SK-N-MC (cell line): ENCODE results near the gene ANP32A.

Experiments
- DNase-seq: peaks from one replicate; pipeline ENCODE4 v3.0.0-alpha.2; 2011; ENCODE audit warnings: low read depth, low spot score
- H3K27ac ChIP-seq: fragments of 200-600 bp; sonication (generic); 2 replicates; pipeline ENCODE4 v1.5.1; 2016; ENCODE audit warnings: mixed run types
- H3K36me3 ChIP-seq: fragments of 200-600 bp; sonication (generic); 2 replicates; pipeline ENCODE4 v1.6.1; 2017; ENCODE audit warnings: antibody characterized with exemption, low read length, mixed read lengths; ENCODE audit not compliant: insufficient read depth
- H3K4me3 ChIP-seq: fragments of 200-600 bp; sonication (generic); 2 replicates; pipeline ENCODE4 v1.5.1; 2016
- H3K9ac ChIP-seq: fragments of 200-600 bp; sonication (generic); 2 replicates; pipeline ENCODE4 v1.8.0; 2017; ENCODE audit warnings: mixed run types, mixed read lengths; ENCODE audit not compliant: insufficient read length
- H3K9me3 ChIP-seq: fragments of 200-600 bp; sonication (generic); 2 replicates; pipeline ENCODE4 v1.6.1; 2017; ENCODE audit warnings: low read depth, mild to moderate bottlenecking, antibody characterized with exemption, low read length, moderate library complexity, mixed read lengths
- EZH2 ChIP-seq: fragments of 200-600 bp; sonication (generic); IDR thresholded peaks from one replicate; pipeline ENCODE4 v1.6.1; 2017; ENCODE audit warnings: antibody characterized with exemption
- FOXP2 ChIP-seq: optimal IDR thresholded peaks from 2 replicates; pipeline ENCODE3; 2011; ENCODE audit warnings: mild to moderate bottlenecking, moderate library complexity; ENCODE audit not compliant: insufficient read depth; ENCODE audit errors: extremely low read length, control extremely low read depth
- POLR2AphosphoS5 ChIP-seq: IDR thresholded peaks from 2 replicates; pipeline ENCODE4 v1.6.1; 2012; ENCODE audit warnings: mild to moderate bottlenecking, low read depth, low read length, borderline replicate concordance

ANP32A gene

GRCh38 chr15:68844856-68845550 lies 24.3 kb upstream of the ANP32A start:
- peak overlapping the region; percentile 87; the same call in 1 of the 2 replicates for H3K4me3 ChIP-seq
- no peaks in the 10 kb centered on the region for H3K9me3 ChIP-seq
- no peak overlapping the region for H3K9ac ChIP-seq
- TF ChIP-seq FOXP2 (no peak), EZH2 (no peak), POLR2AphosphoS5 (no peak)
- no peaks in the 10 kb centered on the region for H3K36me3 ChIP-seq
- no peak overlapping the region for H3K27ac ChIP-seq
- no peak for DNase-seq

DNA sequence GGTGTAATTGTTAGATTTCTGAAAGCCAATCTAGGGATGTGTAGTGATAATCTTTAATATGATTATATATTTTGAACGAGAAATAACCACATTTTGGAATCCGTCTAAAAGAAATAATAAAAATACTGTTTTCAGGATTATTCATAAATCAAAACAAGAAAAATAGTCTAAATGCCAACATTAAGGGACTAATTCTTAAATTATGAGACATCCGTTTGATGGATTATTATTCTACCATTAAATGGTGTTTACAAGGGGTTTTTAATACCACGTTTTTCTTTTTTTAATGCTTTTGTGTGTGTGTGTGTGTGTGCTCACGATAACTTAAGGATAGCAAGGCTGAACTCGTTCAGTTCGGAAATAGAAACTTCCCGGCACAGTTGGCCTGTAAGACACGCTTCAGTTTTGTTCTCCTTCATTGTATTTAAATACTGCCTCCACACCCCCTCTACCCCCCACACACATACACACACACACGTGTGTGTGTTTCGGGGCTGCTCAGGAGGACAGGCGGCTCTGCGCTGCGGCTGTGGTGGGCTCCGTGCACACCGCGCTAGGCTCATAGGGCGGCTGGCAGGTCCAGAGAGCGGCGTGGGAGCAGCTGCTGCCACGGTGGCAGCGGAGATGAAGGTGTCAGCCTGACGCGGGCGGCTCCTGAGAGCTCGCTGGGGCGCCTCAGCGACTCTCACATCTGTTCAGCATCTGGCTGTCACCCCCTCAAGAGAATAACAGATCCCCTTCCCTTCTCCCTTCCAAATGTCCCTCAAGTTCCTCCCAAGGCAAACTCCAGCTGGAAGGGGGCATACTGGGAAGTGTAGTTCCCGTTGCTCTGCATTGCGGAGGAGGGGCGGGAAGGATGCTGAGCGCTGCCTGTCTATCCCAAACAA lies 23.0 kb upstream of the ANP32A start:
- Histone ChIP-seq H3K4me3 (peak overlapping the region; percentile 87), H3K27ac (no peak overlapping the region)
- DNase-seq, result no peak

GRCh38 chr15:68842958-68843357 lies 22.3 kb upstream of the ANP32A start:
- Histone ChIP-seq H3K36me3 (no peaks in the 10 kb centered on the region), H3K9me3 (no peaks in the 10 kb centered on the region), H3K4me3 (peak overlapping the region; percentile 87), H3K27ac (no peak overlapping the region), H3K9ac (peak overlapping the region; percentile 65)
- no peak for TF ChIP-seq FOXP2
- TF ChIP-seq EZH2, result no peak
- TF ChIP-seq POLR2AphosphoS5, result no peak
- no peak for DNase-seq

More for the DNA sequence above, 23.0 kb upstream of the ANP32A start:
- Histone ChIP-seq H3K36me3 (no peaks in the 10 kb centered on the region), H3K9ac (peak overlapping the region; percentile 65), H3K9me3 (no peaks in the 10 kb centered on the region)
- no peak for TF ChIP-seq EZH2
- no peak for TF ChIP-seq FOXP2
- no peak for TF ChIP-seq POLR2AphosphoS5

DNA sequence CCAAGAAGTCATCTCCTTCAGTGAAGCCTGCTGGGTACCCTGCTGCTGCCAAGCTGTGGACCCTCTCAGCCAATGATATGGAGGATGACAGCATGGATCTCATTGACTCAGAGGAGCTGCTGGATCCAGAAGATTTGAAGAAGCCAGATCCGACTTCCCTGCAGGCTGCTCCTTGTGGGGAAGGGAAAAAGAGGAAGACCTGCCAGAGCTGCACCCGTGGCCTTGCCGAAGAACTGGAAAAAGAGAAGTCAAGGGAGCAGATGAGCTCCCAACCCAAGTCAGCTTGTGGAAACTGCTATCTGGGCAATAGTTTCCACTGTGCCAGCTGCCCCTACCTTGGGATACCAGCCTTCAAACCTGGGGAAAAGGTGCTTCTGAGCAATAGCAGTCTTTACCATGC lies 13.7 kb upstream of the ANP32A start:
- Histone ChIP-seq H3K9me3 (no peaks in the 10 kb centered on the region; the same call in 1 of the 2 replicates), H3K9ac (no peak overlapping the region), H3K36me3 (no peaks in the 10 kb centered on the region), H3K4me3 (no peak overlapping the region), H3K27ac (no peak overlapping the region)
- DNase-seq, result no peak
- no peak for TF ChIP-seq EZH2
- TF ChIP-seq FOXP2, result no peak
- TF ChIP-seq POLR2AphosphoS5, result no peak

DNA sequence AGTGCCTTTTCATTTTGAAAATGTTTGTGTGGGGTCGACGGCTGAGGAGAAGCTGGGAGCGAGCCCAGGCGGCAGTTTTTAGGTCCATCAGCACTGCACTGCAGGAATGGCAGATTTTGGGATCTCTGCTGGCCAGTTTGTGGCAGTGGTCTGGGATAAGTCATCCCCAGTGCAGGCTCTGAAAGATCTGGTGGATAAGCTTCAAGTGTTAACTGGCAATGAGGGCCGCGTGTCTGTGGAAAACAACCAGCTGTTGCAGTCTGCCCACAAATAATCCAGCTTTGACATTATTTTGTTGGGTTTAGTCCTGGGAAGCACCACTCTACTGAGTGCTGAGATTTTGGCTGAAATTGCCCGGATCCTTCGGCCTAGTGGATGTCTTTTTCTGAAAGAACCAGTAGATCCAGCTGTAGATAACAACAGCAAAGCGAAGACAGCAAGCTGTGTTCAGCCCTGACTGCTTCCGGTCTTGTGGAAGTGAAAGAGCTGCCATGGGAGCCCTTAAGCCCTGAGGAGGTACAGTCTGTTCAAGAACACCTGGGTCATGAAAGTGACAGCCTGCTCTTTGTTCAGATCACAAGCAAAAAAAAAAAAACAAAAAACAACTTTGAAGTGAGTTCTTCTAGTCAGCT lies 13.1 kb upstream of the ANP32A start:
- TF ChIP-seq POLR2AphosphoS5, result no peak
- TF ChIP-seq FOXP2, result no peak
- TF ChIP-seq EZH2, result no peak

DNA sequence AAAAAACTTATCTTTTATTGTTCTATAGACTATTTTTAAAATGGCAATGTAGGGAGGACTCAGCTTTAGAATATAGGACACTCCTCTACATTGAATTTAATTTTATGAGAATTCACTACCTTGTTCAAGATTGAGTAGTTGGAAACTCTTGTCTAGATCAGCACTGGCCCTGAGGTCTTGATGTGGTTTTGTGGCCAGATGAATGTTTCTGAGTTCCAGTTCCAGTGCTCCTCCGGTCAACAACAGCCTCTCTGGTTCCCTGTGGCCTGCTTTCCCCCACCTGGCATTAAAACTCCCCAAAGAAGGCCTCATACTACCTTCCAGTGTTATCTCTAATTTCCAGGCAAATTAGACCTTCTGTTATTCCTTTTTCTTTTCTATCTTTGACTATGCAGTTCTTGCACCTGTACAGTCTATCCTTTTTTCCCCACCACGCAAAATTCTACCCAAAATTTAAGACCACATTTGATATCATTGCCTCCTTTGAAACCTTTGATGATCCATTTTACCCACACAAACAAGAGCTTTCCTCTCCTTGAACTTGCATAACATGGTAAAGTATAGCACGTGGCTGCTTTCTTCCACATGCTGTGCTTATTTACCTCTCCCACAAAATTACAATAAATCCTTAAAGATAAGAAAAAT lies 9.6 kb upstream of the ANP32A start:
- Histone ChIP-seq H3K4me3 (no peak overlapping the region), H3K36me3 (no peaks in the 10 kb centered on the region), H3K27ac (no peak overlapping the region), H3K9ac (no peak overlapping the region), H3K9me3 (no peaks in the 10 kb centered on the region)
- TF ChIP-seq FOXP2 (no peak), POLR2AphosphoS5 (no peak), EZH2 (no peak)
- DNase-seq, result no peak

More for the DNA sequence above, 13.1 kb upstream of the ANP32A start:
- Histone ChIP-seq H3K36me3 (no peaks in the 10 kb centered on the region), H3K27ac (no peak overlapping the region), H3K9me3 (no peaks in the 10 kb centered on the region; the same call in 1 of the 2 replicates), H3K4me3 (no peak overlapping the region), H3K9ac (no peak overlapping the region)
- DNase-seq, result no peak

GRCh38 chr15:68829068-68829467 lies 8.4 kb upstream of the ANP32A start:
- H3K27ac ChIP-seq, result no peak overlapping the region

More at GRCh38 chr15:68829068-68829467, 8.4 kb upstream of the ANP32A start:
- Histone ChIP-seq H3K36me3 (no peaks in the 10 kb centered on the region), H3K9ac (no peak overlapping the region), H3K9me3 (no peaks in the 10 kb centered on the region), H3K4me3 (no peak overlapping the region)
- DNase-seq, result no peak
- TF ChIP-seq POLR2AphosphoS5 (no peak), EZH2 (no peak), FOXP2 (no peak)
